Stimulated activated CD4-positive, alpha-beta T cell treated with anti-CD3 and anti-CD28 coated beads, TNF-alpha, amount 100 ng/mL, for 24 hours (primary cell): Measurements from ENCODE around the gene INPP5A.
"Not testable (repeated sequence)": the region's sequence is repeated elsewhere in the genome, so short reads cannot be mapped to it uniquely, and the experiment has no call there.

Source experiments
- DNase-seq, 3 experiments: peaks; one replicate each; pipeline ENCODE4 v3.0.0-alpha.2; 2020; ENCODE audit warnings: low read depth in 3 of 3

INPP5A gene

GRCh38 chr10:132690821-132691610 is 153.4 kb downstream of the INPP5A start:
- no peak for DNase-seq

GRCh38 chr10:132691711-132692153 is 154.1 kb downstream of the INPP5A start:
- no peak for DNase-seq

- DNase-seq = no peak
Observed at GRCh38 chr10:132692311-132692710, 154.7 kb downstream of the INPP5A start.

GRCh38 chr10:132693676-132694075 is 156.1 kb downstream of the INPP5A start:
- no peak for DNase-seq

- DNase-seq = no peak
Observed at GRCh38 chr10:132696204-132696603, 158.6 kb downstream of the INPP5A start.

- no peak for DNase-seq
Observed at GRCh38 chr10:132696728-132697577, 159.4 kb downstream of the INPP5A start.

GRCh38 chr10:132697578-132698200 is 160.1 kb downstream of the INPP5A start:
- DNase-seq = no peak

GRCh38 chr10:132698211-132698751 is 160.7 kb downstream of the INPP5A start:
- DNase-seq = no peak

- DNase-seq = no peak
Observed at GRCh38 chr10:132698761-132699391, 161.3 kb downstream of the INPP5A start.

- DNase-seq = no peak
Observed at GRCh38 chr10:132699411-132700155, 162.0 kb downstream of the INPP5A start.

GRCh38 chr10:132700156-132701098 is 162.8 kb downstream of the INPP5A start:
- no peak for DNase-seq

GRCh38 chr10:132701099-132701845 is 163.7 kb downstream of the INPP5A start:
- DNase-seq = no peak

GRCh38 chr10:132701846-132702190 is 164.2 kb downstream of the INPP5A start:
- no peak for DNase-seq

- DNase-seq = no peak
Observed at GRCh38 chr10:132702601-132703418, 165.2 kb downstream of the INPP5A start.

GRCh38 chr10:132703419-132704007 is 165.9 kb downstream of the INPP5A start:
- DNase-seq = no peak

GRCh38 chr10:132704008-132704814 is 166.6 kb downstream of the INPP5A start:
- no peak for DNase-seq

GRCh38 chr10:132704815-132705064 is 167.2 kb downstream of the INPP5A start:
- not testable (repeated sequence) for DNase-seq
